GM23338 (cell line): ENCODE measurements around the gene TPRG1. TPM values are rescaled to one million over a fixed set of nuclear protein-coding genes. Genes with fewer than 3 reads are reported as not detected.

Source experiments
- CREB1 ChIP-seq: fragments of 250-450 bp; sonication (Bioruptor Pico); IDR thresholded peaks from 2 replicates; pipeline ENCODE4 v1.5.0; 2020; ENCODE audit warnings: low read depth, mild to moderate bottlenecking, moderate library complexity
- EZH2 ChIP-seq: fragments of 200-600 bp; sonication (generic); IDR thresholded peaks from one replicate; pipeline ENCODE4 v1.8.0; 2017; ENCODE audit warnings: antibody characterized with exemption, mild to moderate bottlenecking, low read depth; ENCODE audit not compliant: unreplicated experiment
- REST ChIP-seq: IDR thresholded peaks from one replicate; pipeline ENCODE4 v1.6.1; 2018; ENCODE audit warnings: antibody characterized with exemption; ENCODE audit not compliant: unreplicated experiment
- ZNF331 ChIP-seq: fragments of 250-450 bp; sonication (Bioruptor Pico); IDR thresholded peaks from 2 replicates; pipeline ENCODE4 v1.5.0; 2020; ENCODE audit warnings: low read depth, mild to moderate bottlenecking, moderate library complexity
- ZNF462 ChIP-seq: fragments of 250-450 bp; sonication (Bioruptor Pico); IDR thresholded peaks from 2 replicates; pipeline ENCODE4 v1.5.0; 2020; ENCODE audit warnings: mild to moderate bottlenecking, moderate library complexity
- polyA plus RNA-seq: library from polyadenylated mRNA; unstranded; fragments of >200 nt; fragmentation: Nextera tagmentation; extraction: Ambion mirVana; gene quantifications from 2 replicates; pipeline ENCODE4 v1.2.1, GENCODE V29; 2016
- total RNA-seq: library from RNA; depleted of rRNA; stranded (reverse); fragments of >200 nt; shearing (Covaris generic); gene quantifications from 2 replicates; pipeline ENCODE4 v1.2.3, GENCODE V29; 2014

Gene TPRG1
- total and polyA plus RNA-seq, 2 experiments from 2014 or later: 0.74 to 1.7 TPM

GRCh38 chr3:189157232-189158007 lies 14.4 kb upstream of the TPRG1 start (continued):
- TF ChIP-seq ZNF462 (CRISPR knock-in tag) (no peak), CREB1 (CRISPR knock-in tag) (no peak), ZNF331 (CRISPR knock-in tag) (no peak), EZH2 (no peak), REST (no peak)
